Body of pancreas (tissue), 4 donors: ENCODE measurements around the gene RASIP1. TPM values are rescaled to one million over a fixed set of nuclear protein-coding genes. Genes with fewer than 3 reads are reported as not detected.

ENCODE experiments used
- ATAC-seq: fragments of 150-250 bp; one replicate; pipeline ENCODE4 v1.9.1; 2016
- DNase-seq, 4 donors: peaks; one replicate each; pipeline ENCODE4 v3.0.0-alpha.2; 2019
- H3K27ac ChIP-seq, 4 donors: fragments of 200-600 bp; sonication (generic); 1 replicate in 3 of 4; 2 replicates in 1 of 4; pipeline versions ENCODE4 v1.5.1 to v1.6.1; 2016 to 2019; ENCODE audit warnings: mild to moderate bottlenecking in 1 of 4, mixed read lengths in 1 of 4, moderate library complexity in 1 of 4
- H3K27me3 ChIP-seq, 2 donors: fragments of 200-600 bp; sonication (generic); one replicate each; pipeline ENCODE4 v1.6.0; 2016; ENCODE audit warnings: mild to moderate bottlenecking in 1 of 2
- H3K36me3 ChIP-seq, 2 donors: fragments of 200-600 bp; sonication (generic); replicated peaks in 1 of 2; 2 replicates each; pipeline ENCODE4 v1.5.1; 2016; ENCODE audit warnings: low read depth in 2 of 2; ENCODE audit not compliant: insufficient read depth in 1 of 2
- H3K4me1 ChIP-seq: fragments of 200-600 bp; sonication (generic); one replicate; pipeline ENCODE4 v1.6.0; 2016
- H3K4me3 ChIP-seq, 2 donors: fragments of 200-600 bp; sonication (generic); 1 replicate in 1 of 2; 2 replicates in 1 of 2; pipeline ENCODE4 v1.5.1; 2016 to 2019
- H3K9me3 ChIP-seq, 3 donors: fragments of 200-600 bp; sonication (generic); 1 replicate in 2 of 3; 2 replicates in 1 of 3; pipeline ENCODE4 v1.5.1; 2016
- POLR2A ChIP-seq, 3 donors: fragments of 450-650 bp; IDR thresholded peaks; one replicate each; pipeline ENCODE4 v1.6.1; 2016; ENCODE audit warnings: antibody characterized with exemption in 3 of 3, mild to moderate bottlenecking in 2 of 3
- WGBS, 2 donors: methylation state at CpG; one replicate each; pipeline ENCODE4 v1.1.5; 2017; 5-methylcytosine and 5-hydroxymethylcytosine counted together
- intact Hi-C: fragments of 100-400 bp; cut with DNase I; formaldehyde crosslinking; loops from one replicate; pipeline ENCODE4 v1.15.1; 2023
- total RNA-seq, 2 donors: library from RNA; depleted of rRNA; stranded (reverse); fragments of >200 nt; gene quantifications; one replicate each; pipeline ENCODE4 v1.1.0, GENCODE V29; 2016
- TF ChIP-seq, protein P1 (sequence below), 7 experiments: fragments of 450-650 bp in 4 of 7; fragments of 200-600 bp in 3 of 7; sonication (generic) in 3 of 7; IDR thresholded peaks; one replicate each; pipeline ENCODE4 v1.5.1; 2016 to 2019; ENCODE audit warnings: antibody characterized with exemption in 7 of 7

RASIP1 gene
- total RNA-seq, 2 donors from 2014 or later, result 14.5 to 60.0 TPM

DNA sequence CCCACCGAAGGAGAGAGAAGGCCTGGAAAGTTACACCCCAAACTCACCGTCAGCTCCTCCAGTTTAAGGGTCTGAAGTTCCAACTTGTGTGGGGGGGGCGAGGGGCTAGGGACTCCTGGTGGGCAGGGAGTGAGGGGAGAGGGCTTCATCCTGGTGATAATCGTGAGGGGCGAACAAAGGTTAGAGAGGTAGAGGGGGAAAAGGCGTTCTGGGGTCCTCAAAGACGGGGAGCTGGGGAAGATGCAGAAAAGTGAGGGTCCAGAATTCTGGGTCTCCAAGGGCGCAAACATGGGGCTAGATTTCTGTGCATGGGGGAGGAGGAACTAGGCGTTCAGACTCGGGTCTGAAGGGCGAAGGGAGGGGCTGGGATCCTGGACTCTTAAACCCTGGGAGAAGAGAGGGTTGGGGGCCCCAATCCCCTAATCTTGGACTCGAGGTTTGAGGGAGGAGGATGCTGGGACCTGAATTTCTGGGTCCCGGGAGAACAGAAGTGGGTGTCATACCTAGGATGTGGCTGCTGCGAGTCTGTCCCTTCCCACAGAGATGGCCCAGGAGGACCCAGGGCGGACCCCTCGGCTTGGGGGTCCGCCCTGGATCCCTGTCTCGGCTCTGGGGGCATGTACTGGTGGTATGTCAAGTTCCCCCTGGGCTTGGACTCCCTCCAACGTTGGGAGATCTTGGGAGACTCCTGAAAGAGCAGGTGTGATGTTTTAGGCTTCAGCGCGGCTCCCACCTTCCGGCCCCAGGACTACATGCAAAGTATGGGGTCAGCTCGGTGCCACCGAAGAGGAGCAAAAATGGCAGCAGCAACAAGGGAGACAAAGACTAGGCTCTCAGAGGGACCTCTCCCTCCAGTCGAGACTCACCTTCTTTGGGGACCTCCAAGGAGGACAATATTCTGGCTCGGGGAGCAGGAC, 25.4 kb downstream of the RASIP1 start:
- peak in 1 of 4 donors; percentile 26 for DNase-seq
- intact Hi-C loops, result no loop called here
- H3K4me1 ChIP-seq, result peaks cover 39% of the 10 kb centered on the region

DNA sequence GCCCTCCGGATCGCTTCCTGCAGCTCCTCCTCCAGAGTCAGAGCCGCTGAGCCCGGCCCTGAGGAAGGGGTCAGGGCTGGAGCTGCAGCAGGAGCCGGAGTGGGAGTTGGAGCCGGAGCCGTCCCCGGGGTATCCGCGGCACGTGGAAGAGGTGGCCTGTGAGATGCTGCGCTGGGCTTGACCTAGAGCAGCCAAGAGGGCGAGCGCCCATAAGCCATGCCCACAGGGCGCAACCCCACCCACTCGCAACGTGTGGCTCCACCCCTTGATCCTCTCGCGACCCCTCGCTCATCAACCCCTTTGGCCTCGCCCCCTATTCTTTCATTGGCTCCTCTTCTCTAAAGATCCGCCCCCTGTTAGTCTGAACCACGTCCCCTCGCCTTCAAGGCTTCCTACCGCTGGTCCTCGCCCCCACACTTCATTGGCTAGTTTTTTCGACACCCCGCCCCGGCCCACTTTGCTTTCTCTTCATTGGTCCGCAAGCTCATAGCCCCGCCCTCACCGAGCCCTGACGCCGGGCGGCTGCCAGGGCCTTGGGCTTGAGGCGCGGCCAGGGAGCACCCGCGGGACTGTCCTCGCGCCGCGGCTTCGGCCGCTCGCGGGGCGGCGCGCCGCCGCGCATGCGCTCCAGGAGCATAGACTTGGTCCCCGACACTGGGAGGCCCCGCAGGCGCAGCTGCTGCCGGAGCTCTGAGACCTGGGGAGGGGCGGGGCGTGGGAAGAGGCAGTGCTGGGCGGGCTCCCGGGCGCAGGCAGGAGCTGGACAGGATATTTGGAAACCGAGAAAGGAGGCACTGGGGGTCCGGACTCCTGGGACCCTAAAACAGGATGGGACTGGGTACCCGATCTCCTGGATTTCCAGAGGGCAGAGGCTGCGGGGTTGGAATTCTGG, 26.3 kb downstream of the RASIP1 start:
- intact Hi-C loops, result no loop called here
- ATAC-seq (peak; percentile 95), DNase-seq (peak; percentile 99)
- Histone ChIP-seq H3K4me1 (peaks cover 34% of the 10 kb centered on the region), H3K36me3 (no peaks in the 10 kb centered on the region), H3K4me3 (peak overlapping the region; percentile 2 to 48), H3K9me3 (no peaks in the 10 kb centered on the region), H3K27me3 (no peaks in the 10 kb centered on the region), H3K27ac (peak overlapping the region; percentile 11 to 86 (median 78))
- TF ChIP-seq, protein P1, sequence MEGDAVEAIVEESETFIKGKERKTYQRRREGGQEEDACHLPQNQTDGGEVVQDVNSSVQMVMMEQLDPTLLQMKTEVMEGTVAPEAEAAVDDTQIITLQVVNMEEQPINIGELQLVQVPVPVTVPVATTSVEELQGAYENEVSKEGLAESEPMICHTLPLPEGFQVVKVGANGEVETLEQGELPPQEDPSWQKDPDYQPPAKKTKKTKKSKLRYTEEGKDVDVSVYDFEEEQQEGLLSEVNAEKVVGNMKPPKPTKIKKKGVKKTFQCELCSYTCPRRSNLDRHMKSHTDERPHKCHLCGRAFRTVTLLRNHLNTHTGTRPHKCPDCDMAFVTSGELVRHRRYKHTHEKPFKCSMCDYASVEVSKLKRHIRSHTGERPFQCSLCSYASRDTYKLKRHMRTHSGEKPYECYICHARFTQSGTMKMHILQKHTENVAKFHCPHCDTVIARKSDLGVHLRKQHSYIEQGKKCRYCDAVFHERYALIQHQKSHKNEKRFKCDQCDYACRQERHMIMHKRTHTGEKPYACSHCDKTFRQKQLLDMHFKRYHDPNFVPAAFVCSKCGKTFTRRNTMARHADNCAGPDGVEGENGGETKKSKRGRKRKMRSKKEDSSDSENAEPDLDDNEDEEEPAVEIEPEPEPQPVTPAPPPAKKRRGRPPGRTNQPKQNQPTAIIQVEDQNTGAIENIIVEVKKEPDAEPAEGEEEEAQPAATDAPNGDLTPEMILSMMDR (IDR thresholded peaks at IDR 0.05), result peak in 1 of 7 experiments; percentile 23
- TF ChIP-seq POLR2A (IDR thresholded peaks at IDR 0.05), result peak in 2 of 3 donors; percentile 41 to 45
- 0 to 1% methylated on average over 28 to 61 of the region's 67 CpGs for WGBS, 2 donors

More for the DNA sequence above, 25.4 kb downstream of the RASIP1 start:
- no peaks in the 10 kb centered on the region for H3K9me3 ChIP-seq
- no peak for ATAC-seq
- peak overlapping the region in 1 of 2 donors; percentile 8 for H3K4me3 ChIP-seq
- no peaks in the 10 kb centered on the region for H3K27me3 ChIP-seq
- H3K27ac ChIP-seq, result peak overlapping the region; percentile 11 to 86 (median 78)
- WGBS, 2 donors, result 37 to 46% methylated on average over 18 to 24 of the region's 26 CpGs
- H3K36me3 ChIP-seq, result no peaks in the 10 kb centered on the region
- peak in 1 of 3 donors; percentile 13 for TF ChIP-seq POLR2A (IDR thresholded peaks at IDR 0.05)
- TF ChIP-seq, protein P1 (IDR thresholded peaks at IDR 0.05), result no peak

DNA sequence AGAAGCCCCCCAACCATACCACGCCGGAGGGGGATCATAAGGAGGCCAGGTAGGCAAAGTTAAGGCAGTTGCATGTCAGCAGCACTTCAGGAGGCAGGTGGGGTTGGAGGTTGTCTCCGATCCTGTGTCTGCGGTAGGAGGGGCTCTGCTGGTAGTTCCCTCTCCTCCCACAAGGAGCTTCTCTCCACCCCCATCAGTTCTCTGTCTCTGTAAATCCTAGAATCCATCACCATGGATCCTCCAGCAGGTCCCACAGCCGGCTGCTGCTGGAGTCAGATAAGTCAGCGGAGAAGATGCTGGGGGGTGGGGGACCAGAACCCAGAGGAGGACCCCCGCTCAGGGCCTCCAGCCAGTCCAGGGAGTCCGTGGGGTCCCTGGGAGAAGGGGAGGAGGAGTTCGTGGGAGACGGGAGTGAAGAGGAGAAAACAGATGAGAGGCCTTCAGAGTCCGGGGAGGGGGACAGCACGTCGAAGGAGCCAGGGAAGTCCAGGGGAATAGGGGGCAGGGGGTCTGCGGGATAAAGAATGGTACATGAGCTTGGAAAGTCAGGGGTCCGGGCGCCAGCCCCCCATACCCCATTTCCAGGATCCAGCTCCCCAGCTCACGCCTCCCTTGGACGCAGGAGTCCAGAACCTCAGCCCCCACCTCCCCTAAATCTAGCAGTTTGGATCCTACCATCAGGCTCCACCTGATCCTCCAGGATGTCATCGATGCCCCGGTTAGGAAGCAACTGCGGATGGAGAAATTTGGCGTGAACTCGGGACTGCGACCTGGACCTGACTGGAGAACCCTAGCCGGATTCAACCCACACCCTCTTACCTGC, 27.2 kb downstream of the RASIP1 start:
- no peaks in the 10 kb centered on the region for H3K27me3 ChIP-seq
- 21 to 24% methylated on average over 21 to 23 of the region's 25 CpGs for WGBS, 2 donors
- H3K4me1 ChIP-seq, result peaks cover 34% of the 10 kb centered on the region
- H3K9me3 ChIP-seq, result no peaks in the 10 kb centered on the region
- TF ChIP-seq, protein P1 (IDR thresholded peaks at IDR 0.05), result peak in 1 of 7 experiments; percentile 8
- no peak for TF ChIP-seq POLR2A (IDR thresholded peaks at IDR 0.05)
- peak in 1 of 4 donors; percentile 22 for DNase-seq
- ATAC-seq, result no peak
- peak overlapping the region; percentile 2 to 48 for H3K4me3 ChIP-seq
- no peaks in the 10 kb centered on the region for H3K36me3 ChIP-seq
- intact Hi-C loops, result no loop called here
- peak overlapping the region in 3 of 4 donors; percentile 8 to 84 (median 72) for H3K27ac ChIP-seq

DNA sequence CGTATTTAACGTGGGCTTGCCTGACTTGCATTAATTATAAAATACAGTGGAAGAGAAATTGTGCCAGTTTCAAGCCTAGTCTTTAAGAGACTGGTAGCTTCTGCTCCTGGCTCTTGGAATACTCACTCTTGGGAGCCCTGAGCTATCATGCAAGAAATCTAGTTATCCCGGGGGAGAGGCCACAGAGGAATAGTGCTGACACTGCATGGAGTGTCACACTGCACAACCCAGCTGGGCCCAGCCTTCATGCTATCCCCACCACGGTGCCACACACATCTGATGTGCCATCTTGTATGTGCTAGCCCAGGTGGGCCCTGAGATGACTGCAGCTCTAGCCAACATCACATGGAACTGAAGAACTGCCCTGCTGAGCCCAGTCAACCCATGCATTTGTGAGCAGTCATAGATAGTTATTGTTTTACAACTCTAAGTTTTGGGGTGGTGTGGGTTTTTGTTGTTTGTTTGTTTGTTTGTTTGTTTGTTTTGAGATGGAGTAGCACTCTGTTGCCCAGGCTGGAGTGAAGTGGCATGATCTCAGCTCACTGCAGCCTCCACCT, 29.2 kb downstream of the RASIP1 start:
- H3K4me3 ChIP-seq, result no peak overlapping the region
- no peak for TF ChIP-seq POLR2A (IDR thresholded peaks at IDR 0.05)
- TF ChIP-seq, protein P1 (IDR thresholded peaks at IDR 0.05), result no peak
- DNase-seq (no peak), ATAC-seq (no peak)
- intact Hi-C loops, result no loop called here
- no peaks in the 10 kb centered on the region for H3K36me3 ChIP-seq
- WGBS, 2 donors, result 83 to 93% methylated on average over 4 of the region's 4 CpGs
- H3K27ac ChIP-seq, result no peak overlapping the region
- H3K4me1 ChIP-seq, result peaks cover 25% of the 10 kb centered on the region
- H3K27me3 ChIP-seq, result no peaks in the 10 kb centered on the region
- H3K9me3 ChIP-seq, result no peaks in the 10 kb centered on the region
